PC-9 (cell line): ENCODE data around the gene BRSK2. TPM values are rescaled to one million over a fixed set of nuclear protein-coding genes. Genes with fewer than 3 reads are reported as not detected.

ENCODE experiments used
- BruUV-seq: library from RNA; stranded (reverse); fragments of 400-500 nt; replicated peaks from 2 replicates; lab custom pipeline; 2021; lab: Mats Ljungman, UMichigan
- CTCF ChIA-PET: fragments of 300-600 bp; sonication (Branson Sonifier 250); formaldehyde crosslinking; loops from one replicate; lab custom pipeline; 2022; ENCODE audit warnings: antibody characterized with exemption; lab: Charles Lee
- POLR2A ChIA-PET: fragments of 300-600 bp; sonication (Branson Sonifier 250); formaldehyde crosslinking; loops from one replicate; lab custom pipeline; 2022; ENCODE audit warnings: antibody characterized with exemption; ENCODE audit not compliant: unreplicated experiment; lab: Charles Lee
- DNase-seq, 2 experiments: peaks; one replicate each; pipeline versions ENCODE4 v3.0.0 to v3.0.0-alpha.2; 2015 to 2022; ENCODE audit warnings: mixed read lengths in 1 of 2
- H2AFZ ChIP-seq: fragments of 200-600 bp; sonication (generic); 2 replicates; pipeline ENCODE4 v1.8.1; 2017; ENCODE audit warnings: antibody characterized with exemption
- H3F3A ChIP-seq: fragments of 200-600 bp; sonication (generic); 2 replicates; pipeline ENCODE4 v1.8.1; 2017; ENCODE audit warnings: antibody characterized with exemption, mild to moderate bottlenecking, low read depth; ENCODE audit not compliant: insufficient read depth
- H3K27ac ChIP-seq: fragments of 200-600 bp; sonication (generic); 2 replicates; pipeline ENCODE4 v1.6.1; 2016; ENCODE audit warnings: mixed run types
- H3K27me3 ChIP-seq: fragments of 200-600 bp; sonication (generic); 2 replicates; pipeline ENCODE4 v1.6.1; 2016; ENCODE audit warnings: low read depth, mixed run types; ENCODE audit not compliant: insufficient read depth
- H3K36me3 ChIP-seq: fragments of 200-600 bp; sonication (generic); 2 replicates; pipeline ENCODE4 v1.6.1; 2016; ENCODE audit warnings: low read depth, mixed run types
- H3K4me1 ChIP-seq: fragments of 200-600 bp; sonication (generic); replicated peaks from 2 replicates; pipeline ENCODE4 v1.6.1; 2016; ENCODE audit warnings: mixed run types; ENCODE audit not compliant: insufficient read depth
- H3K4me2 ChIP-seq: fragments of 200-600 bp; sonication (generic); 2 replicates; pipeline ENCODE4 v1.6.1; 2017; ENCODE audit warnings: mixed run types
- H3K4me3 ChIP-seq: fragments of 200-600 bp; sonication (generic); 2 replicates; pipeline ENCODE4 v1.6.1; 2016; ENCODE audit warnings: mixed run types
- H3K79me2 ChIP-seq: fragments of 200-600 bp; sonication (generic); 2 replicates; pipeline ENCODE4 v1.6.1; 2017; ENCODE audit warnings: low read depth, mixed run types
- H3K9me2 ChIP-seq: fragments of 200-600 bp; sonication (generic); 2 replicates; pipeline ENCODE4 v1.8.1; 2017; ENCODE audit warnings: mild to moderate bottlenecking; ENCODE audit not compliant: insufficient read depth
- H3K9me3 ChIP-seq: fragments of 200-600 bp; sonication (generic); 2 replicates; pipeline ENCODE4 v1.8.1; 2016; ENCODE audit warnings: low read depth; ENCODE audit not compliant: insufficient read depth
- H4K20me1 ChIP-seq: fragments of 200-600 bp; sonication (generic); 2 replicates; pipeline ENCODE4 v1.8.1; 2017; ENCODE audit not compliant: insufficient read depth
- EZH2 ChIP-seq: fragments of 200-600 bp; sonication (generic); IDR thresholded peaks from 2 replicates; pipeline ENCODE4 v1.8.0; 2017; ENCODE audit warnings: antibody characterized with exemption, low read depth
- intact Hi-C: fragments of 100-400 bp; cut with micrococcal nuclease; formaldehyde crosslinking; loops from one replicate; pipeline ENCODE4 v1.10.0; 2022; ENCODE audit not compliant: unreplicated experiment
- total RNA-seq: library from RNA; stranded (reverse); gene quantifications from 2 replicates; pipeline ENCODE4 v1.2.3, GENCODE V29; 2021
- TF ChIP-seq, protein P1 (sequence below): fragments of 200-600 bp; sonication (generic); conservative IDR thresholded peaks from 2 replicates; pipeline ENCODE4 v1.6.1; 2017; ENCODE audit warnings: mixed run types, antibody characterized with exemption, mild to moderate bottlenecking, moderate library complexity

BRSK2 gene
- total RNA-seq, 1 experiment from 2014 or later = 2.9 TPM

- H4K20me1 ChIP-seq = no peaks in the 10 kb centered on the region
- H2AFZ ChIP-seq = no peak overlapping the region
- H3K27ac ChIP-seq = no peak overlapping the region
- no peaks in the 10 kb centered on the region for H3K9me2 ChIP-seq
- H3K4me2 ChIP-seq = no peak overlapping the region
- intact Hi-C loops = no loop called here
- DNase-seq = no peak
- H3K4me1 ChIP-seq = no peaks in the 10 kb centered on the region
- no peaks in the 10 kb centered on the region for H3K79me2 ChIP-seq
- CTCF ChIA-PET = no interaction called here
- BruUV-seq = no TSS peak
- H3K9me3 ChIP-seq = no peaks in the 10 kb centered on the region
- no peaks in the 10 kb centered on the region for H3K27me3 ChIP-seq
- TF ChIP-seq, protein P1, sequence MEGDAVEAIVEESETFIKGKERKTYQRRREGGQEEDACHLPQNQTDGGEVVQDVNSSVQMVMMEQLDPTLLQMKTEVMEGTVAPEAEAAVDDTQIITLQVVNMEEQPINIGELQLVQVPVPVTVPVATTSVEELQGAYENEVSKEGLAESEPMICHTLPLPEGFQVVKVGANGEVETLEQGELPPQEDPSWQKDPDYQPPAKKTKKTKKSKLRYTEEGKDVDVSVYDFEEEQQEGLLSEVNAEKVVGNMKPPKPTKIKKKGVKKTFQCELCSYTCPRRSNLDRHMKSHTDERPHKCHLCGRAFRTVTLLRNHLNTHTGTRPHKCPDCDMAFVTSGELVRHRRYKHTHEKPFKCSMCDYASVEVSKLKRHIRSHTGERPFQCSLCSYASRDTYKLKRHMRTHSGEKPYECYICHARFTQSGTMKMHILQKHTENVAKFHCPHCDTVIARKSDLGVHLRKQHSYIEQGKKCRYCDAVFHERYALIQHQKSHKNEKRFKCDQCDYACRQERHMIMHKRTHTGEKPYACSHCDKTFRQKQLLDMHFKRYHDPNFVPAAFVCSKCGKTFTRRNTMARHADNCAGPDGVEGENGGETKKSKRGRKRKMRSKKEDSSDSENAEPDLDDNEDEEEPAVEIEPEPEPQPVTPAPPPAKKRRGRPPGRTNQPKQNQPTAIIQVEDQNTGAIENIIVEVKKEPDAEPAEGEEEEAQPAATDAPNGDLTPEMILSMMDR = no peak
- no peak for TF ChIP-seq EZH2
- H3F3A ChIP-seq = no peaks in the 10 kb centered on the region
- POLR2A ChIA-PET = no interaction called here
- H3K36me3 ChIP-seq = no peaks in the 10 kb centered on the region
- no peak overlapping the region for H3K4me3 ChIP-seq
Measured at GRCh38 chr11:1440066-1440465, 50.3 kb downstream of the BRSK2 start.

GRCh38 chr11:1440496-1440895 lies 50.8 kb downstream of the BRSK2 start:
- CTCF ChIA-PET = no interaction called here
- H3F3A ChIP-seq = no peaks in the 10 kb centered on the region
- no peaks in the 10 kb centered on the region for H3K9me3 ChIP-seq
- no peaks in the 10 kb centered on the region for H3K4me1 ChIP-seq
- H2AFZ ChIP-seq = no peak overlapping the region
- H3K27ac ChIP-seq = no peak overlapping the region
- no peaks in the 10 kb centered on the region for H3K36me3 ChIP-seq
- no peaks in the 10 kb centered on the region for H3K9me2 ChIP-seq
- intact Hi-C loops = no loop called here
- H3K27me3 ChIP-seq = no peaks in the 10 kb centered on the region
- POLR2A ChIA-PET = no interaction called here
- no peak for DNase-seq
- no peak overlapping the region for H3K4me3 ChIP-seq
- no peaks in the 10 kb centered on the region for H3K79me2 ChIP-seq
- no peak overlapping the region for H3K4me2 ChIP-seq
- TF ChIP-seq, protein P1 = no peak
- TF ChIP-seq EZH2 = no peak
- BruUV-seq = no TSS peak
- H4K20me1 ChIP-seq = no peaks in the 10 kb centered on the region

- H4K20me1 ChIP-seq = no peaks in the 10 kb centered on the region
- ChIA-PET CTCF (no interaction called here), POLR2A (no interaction called here)
- no peaks in the 10 kb centered on the region for H3K79me2 ChIP-seq
- no peaks in the 10 kb centered on the region for H3K9me3 ChIP-seq
- no peak for TF ChIP-seq EZH2
- TF ChIP-seq, protein P1 = no peak
- no peaks in the 10 kb centered on the region for H3K4me1 ChIP-seq
- no peaks in the 10 kb centered on the region for H3F3A ChIP-seq
- intact Hi-C loops = no loop called here
- DNase-seq = no peak
- BruUV-seq = no TSS peak
- H3K9me2 ChIP-seq = no peaks in the 10 kb centered on the region
- no peak overlapping the region for H3K4me2 ChIP-seq
- H3K27me3 ChIP-seq = no peaks in the 10 kb centered on the region
- no peaks in the 10 kb centered on the region for H3K36me3 ChIP-seq
- no peak overlapping the region for H3K4me3 ChIP-seq
- H2AFZ ChIP-seq = no peak overlapping the region
- H3K27ac ChIP-seq = no peak overlapping the region
Measured at GRCh38 chr11:1442163-1442562, 52.4 kb downstream of the BRSK2 start.
